ENCODE measurements around the gene KCNJ15.
"Not testable (repeated sequence)": the region's sequence is repeated elsewhere in the genome, so short reads cannot be mapped to it uniquely, and the experiment has no call there.

The KCNJ15 gene

GRCh38 chr21:38229260-38229877 is 27.4 kb upstream of the KCNJ15 start:
- no peak overlapping the region for H3K27ac ChIP-seq (ENCODE audit: low read depth, low read length)
- H3K4me3 ChIP-seq (ENCODE audit: low read depth, low read length) = no peak overlapping the region
- peaks cover 73% of the 10 kb centered on the region for H3K9me3 ChIP-seq (ENCODE audit: control insufficient read depth, insufficient read depth, low read depth, low read length)

GRCh38 chr21:38234395-38235142 is 22.2 kb upstream of the KCNJ15 start:
- H3K27ac ChIP-seq (ENCODE audit: low read depth, low read length) = no peak overlapping the region
- H3K9me3 ChIP-seq (ENCODE audit: control insufficient read depth, insufficient read depth, low read depth, low read length) = peaks cover 22% of the 10 kb centered on the region; the same call in 1 of the 2 replicates
- no peaks in the 10 kb centered on the region for H3K27me3 ChIP-seq (ENCODE audit: control insufficient read depth, insufficient read depth, low read length)
- no peak overlapping the region for H3K4me3 ChIP-seq (ENCODE audit: low read depth, low read length)
- no peaks in the 10 kb centered on the region for H3K4me1 ChIP-seq (ENCODE audit: control insufficient read depth, insufficient read depth, low read length)
- H3K9ac ChIP-seq (ENCODE audit: low read length) = no peak overlapping the region
- no peaks in the 10 kb centered on the region for H3K36me3 ChIP-seq (ENCODE audit: control insufficient read depth, insufficient read depth, low read length)

More at GRCh38 chr21:38229260-38229877, 27.4 kb upstream of the KCNJ15 start:
- no peak overlapping the region for H3K9ac ChIP-seq (ENCODE audit: low read length)
- no peaks in the 10 kb centered on the region for H3K36me3 ChIP-seq (ENCODE audit: control insufficient read depth, insufficient read depth, low read length)
- H3K4me1 ChIP-seq (ENCODE audit: control insufficient read depth, insufficient read depth, low read length) = peaks cover 5% of the 10 kb centered on the region; the same call in 1 of the 2 replicates
- no peaks in the 10 kb centered on the region for H3K27me3 ChIP-seq (ENCODE audit: control insufficient read depth, insufficient read depth, low read length)

- not testable (repeated sequence) for H3K27ac ChIP-seq (ENCODE audit: low read depth, low read length); H3K27me3 ChIP-seq (ENCODE audit: control insufficient read depth, insufficient read depth, low read length); H3K4me1 ChIP-seq (ENCODE audit: control insufficient read depth, insufficient read depth, low read length); H3K9ac ChIP-seq (ENCODE audit: low read length); H3K36me3 ChIP-seq (ENCODE audit: control insufficient read depth, insufficient read depth, low read length); H3K4me3 ChIP-seq (ENCODE audit: low read depth, low read length)
- H3K9me3 ChIP-seq (ENCODE audit: control insufficient read depth, insufficient read depth, low read depth, low read length) = peaks cover 20% of the 10 kb centered on the region; the same call in 1 of the 2 replicates
Observed at GRCh38 chr21:38235251-38235650, 21.5 kb upstream of the KCNJ15 start.

GRCh38 chr21:38236232-38236631 is 20.6 kb upstream of the KCNJ15 start:
- H3K27ac ChIP-seq (ENCODE audit: low read depth, low read length) = no peak overlapping the region
- H3K4me3 ChIP-seq (ENCODE audit: low read depth, low read length) = no peak overlapping the region
- peaks cover 11% of the 10 kb centered on the region; the same call in 1 of the 2 replicates for H3K9me3 ChIP-seq (ENCODE audit: control insufficient read depth, insufficient read depth, low read depth, low read length)
- no peak overlapping the region for H3K9ac ChIP-seq (ENCODE audit: low read length)
- H3K36me3 ChIP-seq (ENCODE audit: control insufficient read depth, insufficient read depth, low read length) = no peaks in the 10 kb centered on the region
- no peaks in the 10 kb centered on the region for H3K27me3 ChIP-seq (ENCODE audit: control insufficient read depth, insufficient read depth, low read length)
- no peaks in the 10 kb centered on the region for H3K4me1 ChIP-seq (ENCODE audit: control insufficient read depth, insufficient read depth, low read length)

GRCh38 chr21:38239672-38240071 is 17.1 kb upstream of the KCNJ15 start:
- Histone ChIP-seq H3K9me3 (ENCODE audit: control insufficient read depth, insufficient read depth, low read depth, low read length) (no peaks in the 10 kb centered on the region), H3K36me3 (ENCODE audit: control insufficient read depth, insufficient read depth, low read length) (no peaks in the 10 kb centered on the region), H3K27me3 (ENCODE audit: control insufficient read depth, insufficient read depth, low read length) (no peaks in the 10 kb centered on the region), H3K4me1 (ENCODE audit: control insufficient read depth, insufficient read depth, low read length) (no peaks in the 10 kb centered on the region), H3K9ac (ENCODE audit: low read length) (no peak overlapping the region), H3K27ac (ENCODE audit: low read depth, low read length) (no peak overlapping the region), H3K4me3 (ENCODE audit: low read depth, low read length) (no peak overlapping the region)

- no peaks in the 10 kb centered on the region for H3K4me1 ChIP-seq (ENCODE audit: control insufficient read depth, insufficient read depth, low read length)
- no peak overlapping the region for H3K4me3 ChIP-seq (ENCODE audit: low read depth, low read length)
- H3K9me3 ChIP-seq (ENCODE audit: control insufficient read depth, insufficient read depth, low read depth, low read length) = no peaks in the 10 kb centered on the region
- H3K9ac ChIP-seq (ENCODE audit: low read length) = no peak overlapping the region
- no peak overlapping the region for H3K27ac ChIP-seq (ENCODE audit: low read depth, low read length)
- H3K27me3 ChIP-seq (ENCODE audit: control insufficient read depth, insufficient read depth, low read length) = no peaks in the 10 kb centered on the region
- H3K36me3 ChIP-seq (ENCODE audit: control insufficient read depth, insufficient read depth, low read length) = no peaks in the 10 kb centered on the region
Observed at GRCh38 chr21:38240129-38240528, 16.7 kb upstream of the KCNJ15 start.

- no peaks in the 10 kb centered on the region for H3K9me3 ChIP-seq (ENCODE audit: control insufficient read depth, insufficient read depth, low read depth, low read length)
- H3K4me1 ChIP-seq (ENCODE audit: control insufficient read depth, insufficient read depth, low read length) = no peaks in the 10 kb centered on the region
- H3K27me3 ChIP-seq (ENCODE audit: control insufficient read depth, insufficient read depth, low read length) = no peaks in the 10 kb centered on the region
- no peak overlapping the region for H3K4me3 ChIP-seq (ENCODE audit: low read depth, low read length)
- no peak overlapping the region for H3K27ac ChIP-seq (ENCODE audit: low read depth, low read length)
- no peak overlapping the region for H3K9ac ChIP-seq (ENCODE audit: low read length)
- H3K36me3 ChIP-seq (ENCODE audit: control insufficient read depth, insufficient read depth, low read length) = no peaks in the 10 kb centered on the region
Observed at GRCh38 chr21:38241029-38241740, 15.6 kb upstream of the KCNJ15 start.

- H3K36me3 ChIP-seq (ENCODE audit: control insufficient read depth, insufficient read depth, low read length) = no peaks in the 10 kb centered on the region
- no peaks in the 10 kb centered on the region for H3K4me1 ChIP-seq (ENCODE audit: control insufficient read depth, insufficient read depth, low read length)
- H3K27me3 ChIP-seq (ENCODE audit: control insufficient read depth, insufficient read depth, low read length) = no peaks in the 10 kb centered on the region
- no peak overlapping the region for H3K9ac ChIP-seq (ENCODE audit: low read length)
- H3K27ac ChIP-seq (ENCODE audit: low read depth, low read length) = no peak overlapping the region
- no peaks in the 10 kb centered on the region for H3K9me3 ChIP-seq (ENCODE audit: control insufficient read depth, insufficient read depth, low read depth, low read length)
- H3K4me3 ChIP-seq (ENCODE audit: low read depth, low read length) = no peak overlapping the region
Observed at GRCh38 chr21:38242061-38242460, 14.7 kb upstream of the KCNJ15 start.

- Histone ChIP-seq H3K4me3 (ENCODE audit: low read depth, low read length) (no peak overlapping the region), H3K27me3 (ENCODE audit: control insufficient read depth, insufficient read depth, low read length) (no peaks in the 10 kb centered on the region), H3K9ac (ENCODE audit: low read length) (no peak overlapping the region), H3K4me1 (ENCODE audit: control insufficient read depth, insufficient read depth, low read length) (no peaks in the 10 kb centered on the region), H3K36me3 (ENCODE audit: control insufficient read depth, insufficient read depth, low read length) (no peaks in the 10 kb centered on the region), H3K27ac (ENCODE audit: low read depth, low read length) (no peak overlapping the region), H3K9me3 (ENCODE audit: control insufficient read depth, insufficient read depth, low read depth, low read length) (no peaks in the 10 kb centered on the region)
Observed at GRCh38 chr21:38243732-38244406, 12.9 kb upstream of the KCNJ15 start.

- Histone ChIP-seq H3K9ac (ENCODE audit: low read length) (no peak overlapping the region), H3K9me3 (ENCODE audit: control insufficient read depth, insufficient read depth, low read depth, low read length) (no peaks in the 10 kb centered on the region), H3K27ac (ENCODE audit: low read depth, low read length) (no peak overlapping the region), H3K4me3 (ENCODE audit: low read depth, low read length) (no peak overlapping the region), H3K36me3 (ENCODE audit: control insufficient read depth, insufficient read depth, low read length) (no peaks in the 10 kb centered on the region), H3K4me1 (ENCODE audit: control insufficient read depth, insufficient read depth, low read length) (no peaks in the 10 kb centered on the region), H3K27me3 (ENCODE audit: control insufficient read depth, insufficient read depth, low read length) (no peaks in the 10 kb centered on the region)
Observed at GRCh38 chr21:38244407-38244787, 12.4 kb upstream of the KCNJ15 start.

Measured in HUES6 (cell line).